ENCODE data around the gene TLE4. TPM values are rescaled to one million over a fixed set of nuclear protein-coding genes. Genes with fewer than 3 reads are reported as not detected.

Gene TLE4
- total and polyA plus RNA-seq, 2 of the 4 experiments (the other 2 are of a cell fraction): 68.0 to 78.1 TPM

- TF ChIP-seq CTCF (conservative IDR thresholded peaks at IDR 0.05; ENCODE audit: low read depth, low read length): no peak
These were observed 7.1 kb downstream of the TLE4 start (continued) for GRCh38 chr9:79578891-79579290.

- POLR2A ChIA-PET (ENCODE audit: unreplicated experiment): no interaction called here
- dilution Hi-C loops (cut with HindIII; ENCODE audit: low sequenced_read_pairs, unreplicated experiment): no loop called here
- intact Hi-C loops (cut with micrococcal nuclease): loop anchor here (10.0 kb wide), 3 partner anchors 555 to 1215 kb away; no protein-coding TSS in a partner anchor
- TF ChIP-seq ELK1 (IDR thresholded peaks at IDR 0.05; ENCODE audit: borderline replicate concordance, low read depth, low read length) (no peak), MAZ (IDR thresholded peaks at IDR 0.05; ENCODE audit: borderline replicate concordance, low read depth, low read length) (no peak), CEBPB (IDR thresholded peaks at IDR 0.05; ENCODE audit: low read depth, low read length) (no peak), USF2 (IDR thresholded peaks at IDR 0.05; ENCODE audit: low read depth, low read length) (no peak), CTCF (conservative IDR thresholded peaks at IDR 0.05; ENCODE audit: low read depth, low read length) (no peak), MXI1 (IDR thresholded peaks at IDR 0.05; ENCODE audit: borderline replicate concordance, low read depth, low read length) (no peak), BHLHE40 (IDR thresholded peaks at IDR 0.05; ENCODE audit: low read depth, low read length) (no peak), FOS (IDR thresholded peaks at IDR 0.05; ENCODE audit: low read depth, low read length) (no peak), RAD21 (IDR thresholded peaks at IDR 0.05; ENCODE audit: low read length) (no peak), RCOR1 (IDR thresholded peaks at IDR 0.05; ENCODE audit: insufficient replicate concordance, low read length) (no peak)
These were observed 7.9 kb downstream of the TLE4 start for GRCh38 chr9:79579624-79580023.

More at GRCh38 chr9:79579624-79580023, 7.9 kb downstream of the TLE4 start:
- Histone ChIP-seq H3K9ac (ENCODE audit: low read depth, low read length) (no peak overlapping the region), H4K91ac (ENCODE audit: insufficient read depth, low read depth, low read length) (no peak overlapping the region), H4K20me1 (ENCODE audit: insufficient read depth, low read length) (peaks cover 21% of the 10 kb centered on the region; the same call in 1 of the 2 replicates), H3K4me1 (ENCODE audit: control insufficient read depth, insufficient read depth, low read length) (peaks cover 13% of the 10 kb centered on the region), H3K23ac (ENCODE audit: low read depth, low read length) (no peak overlapping the region), H4K5ac (ENCODE audit: low read depth, low read length) (no peak overlapping the region), H2BK15ac (ENCODE audit: low read depth, low read length) (no peak overlapping the region), H3K9me3 (ENCODE audit: control insufficient read depth, insufficient read depth, low read length) (no peaks in the 10 kb centered on the region), H3K36me3 (ENCODE audit: control insufficient read depth, insufficient read depth, low read length) (peaks cover 3% of the 10 kb centered on the region), H3K9me1 (ENCODE audit: insufficient read depth, low read length) (peaks cover 10% of the 10 kb centered on the region), H2AK9ac (replicated peaks; ENCODE audit: low read depth, low read length, poor library complexity) (no peak overlapping the region), H3K27me3 (ENCODE audit: control insufficient read depth, insufficient read depth, low read length) (no peaks in the 10 kb centered on the region), H3K79me1 (ENCODE audit: low read depth in 1 of 2, low read length in 2 of 2) (peaks cover 33 to 68% of the 10 kb centered on the region in 2 experiments), H3K14ac (replicated peaks; ENCODE audit: low read depth, low read length) (no peak overlapping the region), H2AK5ac (ENCODE audit: low read depth, low read length) (no peak overlapping the region), H2BK5ac (ENCODE audit: low read depth, low read length, poor library complexity, severe bottlenecking) (no peak overlapping the region), H2BK20ac (ENCODE audit: low read depth, low read length) (no peak overlapping the region), H3K27ac (ENCODE audit: insufficient read depth, low read length) (no peak overlapping the region), H3K56ac (ENCODE audit: extremely low read depth, insufficient read depth, low read length) (no peak overlapping the region), H3K4me3 (ENCODE audit: insufficient read depth, low read depth, low read length) (no peak overlapping the region), H4K8ac (ENCODE audit: low read depth in 2 of 2, low read length in 2 of 2) (no peak overlapping the region), H2BK120ac (ENCODE audit: low read depth, low read length) (no peak overlapping the region), H3K4me2 (ENCODE audit: low read depth, low read length) (no peak overlapping the region), H3K4ac (ENCODE audit: low read depth, low read length) (no peak overlapping the region), H2AFZ (replicated peaks; ENCODE audit: low read length, poor library complexity) (no peak overlapping the region), H3K18ac (ENCODE audit: low read depth, low read length) (no peak overlapping the region)
- in situ Hi-C loops (cut with MboI; ENCODE audit: low sequenced_read_pairs): loop anchor here (10.0 kb wide), 1 partner anchor 385 kb away; no protein-coding TSS in a partner anchor
- no peak for ATAC-seq (ENCODE audit: low read depth)
- BruUV-seq (replicated peaks): no TSS peak
- no peak for DNase-seq
- CTCF ChIA-PET: interaction anchor here (0.7 kb wide), 1 partner anchor 216 kb away, joined by 4 read pairs; no protein-coding TSS in a partner anchor
- whole genome bisulfite sequencing, 2 experiments (ENCODE audit: extremely low coverage in 2 of 2, insufficient read length in 1 of 2): no CpG with 5 or more reads among the region's 2 CpGs

All from IMR-90 (cell line).